HepG2 (cell line): ENCODE data around the gene DPY19L3. TPM values are rescaled to one million over a fixed set of nuclear protein-coding genes. Genes with fewer than 3 reads are reported as not detected.

ENCODE experiments used
- ETV6 ChIP-seq: sonication (generic); formaldehyde crosslinking; conservative IDR thresholded peaks from 2 replicates; pipeline ENCODE4 v1.4.0; 2020; ENCODE audit warnings: missing genetic modification reagents
- FOXP1 ChIP-seq, 2 experiments: fragments of 450-650 bp in 1 of 2; IDR thresholded peaks; 2 replicates each; pipeline ENCODE4 v1.6.1; 2017 to 2018; ENCODE audit warnings: antibody characterized with exemption in 1 of 2
- FUBP1 ChIP-seq: sonication (generic); formaldehyde crosslinking; IDR thresholded peaks from 2 replicates; pipeline ENCODE4 v1.5.1; 2020; ENCODE audit warnings: missing genetic modification reagents, mild to moderate bottlenecking, borderline replicate concordance
- HOXA3 ChIP-seq: sonication (generic); formaldehyde crosslinking; IDR thresholded peaks from 2 replicates; pipeline ENCODE4 v1.5.0; 2020; ENCODE audit warnings: missing genetic modification reagents
- IKZF5 ChIP-seq: IDR thresholded peaks from 2 replicates; pipeline ENCODE4 v1.6.1; 2018; ENCODE audit warnings: missing genetic modification reagents, mild to moderate bottlenecking, missing compliant biosample characterization
- NCOR1 ChIP-seq: fragments of 200-600 bp; sonication (generic); IDR thresholded peaks from 2 replicates; pipeline ENCODE4 v1.7.0; 2017; ENCODE audit warnings: antibody characterized with exemption, low read length, borderline replicate concordance
- NPAS2 ChIP-seq: sonication (generic); formaldehyde crosslinking; IDR thresholded peaks from 2 replicates; pipeline ENCODE4 v1.8.0; 2022; ENCODE audit warnings: mild to moderate bottlenecking, missing genetic modification reagents, borderline replicate concordance
- RAD21 ChIP-seq: fragments of 450-650 bp; formaldehyde crosslinking; IDR thresholded peaks from 2 replicates; pipeline ENCODE4 v1.5.0; 2020; ENCODE audit warnings: mild to moderate bottlenecking
- YY1 ChIP-seq: IDR thresholded peaks from 2 replicates; pipeline ENCODE4 v1.6.1; 2011; ENCODE audit warnings: low read length, low read depth, moderate library complexity, mild to moderate bottlenecking; ENCODE audit not compliant: insufficient read depth, insufficient replicate concordance
- ZBTB2 ChIP-seq: sonication (generic); formaldehyde crosslinking; IDR thresholded peaks from 2 replicates; pipeline ENCODE4 v1.8.0; 2022; ENCODE audit warnings: low read depth, missing genetic modification reagents
- ZHX2 ChIP-seq, 2 experiments: sonication (generic) in 1 of 2; formaldehyde crosslinking in 1 of 2; IDR thresholded peaks; 2 replicates each; pipeline versions ENCODE4 v1.6.1 to v1.9.0; 2014 to 2022; ENCODE audit warnings: antibody characterized with exemption in 1 of 2, borderline replicate concordance in 1 of 2, inconsistent platforms in 1 of 2, low read depth in 1 of 2, missing genetic modification reagents in 1 of 2
- ZNF382 ChIP-seq: sonication (generic); formaldehyde crosslinking; IDR thresholded peaks from 2 replicates; pipeline ENCODE4 v1.5.0; 2020; ENCODE audit warnings: missing genetic modification reagents, mild to moderate bottlenecking, borderline replicate concordance
- ZNF556 ChIP-seq: sonication (generic); formaldehyde crosslinking; IDR thresholded peaks from 2 replicates; pipeline ENCODE4 v1.4.0; 2020; ENCODE audit warnings: mild to moderate bottlenecking, missing genetic modification reagents, borderline replicate concordance
- ZNF891 ChIP-seq: sonication (generic); formaldehyde crosslinking; IDR thresholded peaks from 2 replicates; pipeline ENCODE4 v1.5.0; 2020; ENCODE audit warnings: mild to moderate bottlenecking, missing genetic modification reagents
- polyA plus RNA-seq, 8 experiments: library from polyadenylated mRNA; depleted of rRNA in 3 of 8; stranded (reverse) in 7 of 8; unstranded in 1 of 8; fragments of >200 nt; fragmentation: Illumina TruSeq in 4 of 8; extraction: Trizol in 4 of 8; gene quantifications; 2 replicates each; pipeline versions ENCODE4 v1.2.1 to v1.2.3, GENCODE V29; 2011 to 2016; ENCODE audit warnings: low read depth in 4 of 8, missing spikeins in 1 of 8, mixed read lengths in 1 of 8; ENCODE audit not compliant: insufficient read depth in 1 of 8
- total RNA-seq, 5 experiments: library from RNA; depleted of rRNA; stranded (reverse); fragments of >200 nt; fragmentation: Illumina TruSeq; extraction: Trizol; gene quantifications; 2 replicates each; pipeline ENCODE4 v1.2.3, GENCODE V29; 2016; ENCODE audit warnings: low read depth in 1 of 5

The DPY19L3 gene
- total and polyA plus RNA-seq, 2 of the 13 experiments (the other 11 are each of a cell fraction or from before 2014, with no cell fraction given) = 21.6 to 25.2 TPM

GRCh38 chr19:32373585-32374295 is 31.8 kb upstream of the DPY19L3 start (continued):
- 0 out of 2 replicates have a peak, but pooled peaks have one; percentile 42 for TF ChIP-seq ZHX2 (IDR thresholded peaks at IDR 0.05; ENCODE audit: low read depth)
- TF ChIP-seq ZHX2 (CRISPR knock-in tag; IDR thresholded peaks at IDR 0.05; ENCODE audit: borderline replicate concordance) = no peak
- peak; percentile 74; the same call in 1 of the 2 replicates for TF ChIP-seq NCOR1
- TF ChIP-seq FUBP1 (CRISPR knock-in tag) = no peak
- peak; percentile 45; the same call in 1 of the 2 replicates for TF ChIP-seq ZBTB2 (CRISPR knock-in tag)
- TF ChIP-seq IKZF5 (CRISPR knock-in tag) = peak; percentile 76; the same call in 1 of the 2 replicates
- no peak for TF ChIP-seq ETV6
- TF ChIP-seq RAD21 (CRISPR knock-in tag) = 0 out of 2 replicates have a peak, but pooled peaks have one; percentile 15
- peak; percentile 14 for TF ChIP-seq YY1
- TF ChIP-seq ZNF556 (CRISPR knock-in tag) = 0 out of 2 replicates have a peak, but pooled peaks have one; percentile 23
- TF ChIP-seq HOXA3 = peak; percentile 75
- TF ChIP-seq NPAS2 (CRISPR knock-in tag) = no peak
- no peak for TF ChIP-seq ZNF382 (CRISPR knock-in tag)
- TF ChIP-seq ZNF891 (CRISPR knock-in tag) = no peak
- TF ChIP-seq FOXP1 (IDR thresholded peaks at IDR 0.05) = no peak
- peak; percentile 67 for TF ChIP-seq FOXP1 (CRISPR knock-in tag; IDR thresholded peaks at IDR 0.05)
